GM18517 (cell line): ENCODE measurements around the gene LHB.

Source experiments
- ATAC-seq: cut with Tn5 transposase; IDR thresholded peaks from one replicate; pipeline ENCODE4 v1.9.1; 2021; ENCODE audit warnings: mild to moderate bottlenecking, moderate library complexity; ENCODE audit not compliant: unreplicated experiment

Gene LHB

DNA sequence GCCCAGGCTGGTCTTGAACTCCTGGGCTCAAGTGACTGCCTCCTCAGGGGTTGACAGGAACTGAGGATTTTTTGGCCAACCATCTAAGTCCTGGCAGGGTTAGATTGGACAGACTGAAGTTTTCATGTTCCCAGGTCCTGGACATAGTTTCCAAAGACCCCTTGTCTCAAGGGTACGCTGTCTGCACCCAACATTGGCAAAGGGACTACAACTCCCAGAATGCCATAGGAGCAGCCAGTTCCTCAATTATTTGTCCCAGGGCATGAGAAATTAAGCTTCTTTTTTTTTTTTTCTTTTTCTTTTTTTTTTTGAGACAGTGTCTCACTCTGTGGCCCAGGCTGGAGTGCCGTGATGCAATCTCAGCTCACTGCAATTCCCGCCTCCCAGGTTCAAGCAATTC, 30.7 kb downstream of the LHB start:
- ATAC-seq, result no peak

DNA sequence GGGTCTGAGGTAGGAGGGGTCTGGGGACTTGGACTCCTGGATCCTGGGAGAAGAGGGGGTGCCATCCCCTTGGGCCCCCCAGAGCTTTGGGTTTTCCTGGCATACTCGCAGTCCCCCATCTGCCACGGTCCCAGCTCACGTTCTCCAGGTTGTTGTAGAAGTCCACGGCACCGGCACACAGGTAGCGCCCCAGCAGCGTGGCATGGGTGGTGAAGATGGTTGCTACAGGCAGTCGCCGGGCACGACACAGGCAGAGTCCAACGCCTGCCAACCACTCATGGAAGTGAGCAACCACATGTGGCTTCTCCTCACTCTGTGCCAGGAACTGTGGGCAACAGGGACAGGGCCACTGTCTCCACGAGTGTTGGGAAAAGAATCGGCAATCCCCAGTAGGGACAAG, 31.2 kb downstream of the LHB start:
- no peak for ATAC-seq

DNA sequence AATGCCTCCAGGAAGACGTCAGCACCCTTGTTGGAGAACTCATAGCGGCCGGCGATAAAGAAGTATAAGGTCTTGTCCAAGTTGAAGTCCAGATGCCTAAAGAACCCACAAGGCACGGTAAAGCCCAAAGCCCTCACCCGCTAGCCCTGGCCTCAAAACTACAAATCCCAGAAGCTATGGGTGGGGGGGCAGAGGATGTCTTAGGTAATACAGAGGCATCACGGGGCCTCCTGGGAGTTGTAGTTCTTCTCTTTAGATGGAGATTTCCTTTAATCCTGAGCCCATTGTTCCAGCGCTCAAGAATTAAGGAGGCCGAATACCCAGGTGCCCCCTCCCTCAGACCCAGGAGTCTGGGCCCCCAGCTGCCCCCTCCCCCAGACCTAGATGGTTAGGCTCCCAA, 34.6 kb downstream of the LHB start:
- no peak for ATAC-seq

DNA sequence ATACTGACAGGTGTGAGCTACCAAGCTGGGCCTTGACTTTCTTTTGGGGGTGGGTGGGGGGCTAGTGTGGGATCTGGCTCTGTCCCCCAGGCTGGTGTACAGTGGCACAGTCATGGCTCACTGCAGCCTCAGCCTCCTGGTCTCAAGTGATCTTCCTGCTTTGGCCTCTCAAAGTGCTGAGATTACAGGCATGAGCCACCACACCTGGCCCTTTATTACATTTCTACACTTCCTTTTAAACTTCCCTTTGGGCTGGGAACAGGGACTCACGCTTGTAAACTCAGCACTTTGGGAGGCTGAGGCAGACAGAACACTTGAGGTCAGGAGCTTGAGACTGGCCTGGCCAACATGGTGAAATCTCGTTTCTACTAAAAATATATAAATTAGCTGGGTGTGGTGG, 39.8 kb downstream of the LHB start:
- ATAC-seq, result no peak

DNA sequence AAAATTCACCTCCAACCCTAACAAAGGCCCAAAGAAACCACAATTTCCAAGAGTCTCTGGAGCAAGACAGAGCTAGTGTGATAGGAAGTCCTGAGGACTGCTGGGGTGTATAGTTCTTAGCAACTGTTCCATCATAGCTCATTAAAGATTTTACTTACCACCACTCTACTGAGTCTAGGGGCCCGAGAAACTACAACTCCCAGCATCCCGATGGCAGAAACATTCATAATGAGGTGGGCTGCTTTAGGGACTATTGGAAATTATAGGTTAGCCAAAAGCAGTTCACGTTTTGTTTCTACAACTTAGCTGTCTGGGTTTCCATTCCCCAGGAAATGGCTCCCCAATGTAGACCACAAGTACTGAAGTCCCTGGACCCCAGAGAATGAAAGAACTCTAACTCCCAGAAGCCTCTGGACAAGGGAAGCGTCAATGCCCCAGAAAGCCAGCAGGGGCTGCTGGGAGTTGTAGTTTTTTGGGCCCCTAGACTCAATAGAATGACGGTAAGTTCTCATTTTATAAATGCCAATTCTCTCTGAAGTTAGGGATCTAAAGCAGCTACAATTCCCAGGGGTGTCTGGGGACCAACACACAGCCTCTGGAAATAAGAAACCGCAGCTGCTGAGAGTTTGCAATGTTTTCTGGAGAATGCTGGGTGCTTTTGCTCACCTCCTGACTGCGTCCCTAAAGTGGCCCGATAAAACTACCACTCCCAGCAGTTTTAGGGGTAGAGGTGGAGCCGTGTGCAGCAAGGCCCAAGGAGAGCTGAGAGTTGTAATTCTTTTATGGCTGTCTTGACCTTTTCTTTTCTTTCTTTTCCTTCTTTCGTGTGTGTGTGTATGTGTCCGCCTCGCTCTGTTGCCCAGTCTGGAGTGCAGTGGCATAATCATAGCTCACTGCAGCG, 40.7 kb downstream of the LHB start:
- ATAC-seq, result no peak

DNA sequence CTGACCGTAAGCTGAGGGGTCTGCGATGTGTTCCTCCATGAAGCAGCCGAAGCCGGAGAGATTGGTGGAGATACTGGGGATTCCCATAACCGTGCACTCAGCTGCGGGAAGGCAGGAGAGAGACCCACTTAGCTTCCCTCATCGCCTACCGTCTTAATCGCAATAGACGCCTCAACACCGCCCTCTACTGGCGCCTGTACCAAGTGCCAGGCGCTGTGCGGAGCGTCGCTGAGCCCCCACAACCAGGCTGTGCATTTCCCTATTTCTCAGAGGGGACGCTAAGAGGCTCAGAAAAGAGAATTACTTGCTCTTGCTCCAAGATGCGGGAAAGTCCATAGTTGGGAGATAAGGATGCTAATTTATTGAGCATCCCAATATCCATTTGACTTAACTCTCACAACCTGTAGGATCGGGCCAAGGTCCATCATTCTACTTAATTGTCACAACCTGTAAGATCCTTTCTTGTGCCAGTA, 45.9 kb downstream of the LHB start:
- ATAC-seq, result peak; percentile 44

DNA sequence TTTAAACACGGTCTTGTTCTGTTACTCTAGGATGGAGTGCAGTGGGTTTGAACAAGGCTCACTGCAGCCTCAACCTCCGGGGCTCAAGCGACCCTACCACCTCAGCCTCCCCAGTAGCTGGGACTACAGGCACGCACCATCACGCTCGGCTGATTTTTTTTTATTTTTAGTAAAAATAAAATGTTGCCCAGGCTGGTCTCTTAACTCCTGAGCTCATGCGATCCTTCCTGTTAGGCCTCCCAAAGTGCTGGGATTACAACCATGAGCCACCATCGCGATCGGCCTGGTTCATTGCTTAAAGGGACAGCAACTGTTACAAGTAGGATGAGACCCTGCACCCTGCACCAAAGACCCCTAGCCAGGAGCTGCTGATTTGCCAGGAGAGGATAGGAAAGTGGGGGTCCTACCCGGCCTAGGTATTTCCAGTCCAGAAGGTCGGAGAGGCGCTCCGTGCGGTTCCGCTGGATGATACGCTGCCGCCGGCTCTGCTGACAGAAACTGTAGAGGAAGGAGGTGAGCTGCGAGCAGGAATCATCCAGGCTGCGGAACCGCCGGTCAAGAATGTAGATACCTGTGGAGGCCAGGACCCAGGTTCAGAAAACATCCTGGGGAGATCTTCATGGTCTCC, 46.6 kb downstream of the LHB start:
- no peak for ATAC-seq

DNA sequence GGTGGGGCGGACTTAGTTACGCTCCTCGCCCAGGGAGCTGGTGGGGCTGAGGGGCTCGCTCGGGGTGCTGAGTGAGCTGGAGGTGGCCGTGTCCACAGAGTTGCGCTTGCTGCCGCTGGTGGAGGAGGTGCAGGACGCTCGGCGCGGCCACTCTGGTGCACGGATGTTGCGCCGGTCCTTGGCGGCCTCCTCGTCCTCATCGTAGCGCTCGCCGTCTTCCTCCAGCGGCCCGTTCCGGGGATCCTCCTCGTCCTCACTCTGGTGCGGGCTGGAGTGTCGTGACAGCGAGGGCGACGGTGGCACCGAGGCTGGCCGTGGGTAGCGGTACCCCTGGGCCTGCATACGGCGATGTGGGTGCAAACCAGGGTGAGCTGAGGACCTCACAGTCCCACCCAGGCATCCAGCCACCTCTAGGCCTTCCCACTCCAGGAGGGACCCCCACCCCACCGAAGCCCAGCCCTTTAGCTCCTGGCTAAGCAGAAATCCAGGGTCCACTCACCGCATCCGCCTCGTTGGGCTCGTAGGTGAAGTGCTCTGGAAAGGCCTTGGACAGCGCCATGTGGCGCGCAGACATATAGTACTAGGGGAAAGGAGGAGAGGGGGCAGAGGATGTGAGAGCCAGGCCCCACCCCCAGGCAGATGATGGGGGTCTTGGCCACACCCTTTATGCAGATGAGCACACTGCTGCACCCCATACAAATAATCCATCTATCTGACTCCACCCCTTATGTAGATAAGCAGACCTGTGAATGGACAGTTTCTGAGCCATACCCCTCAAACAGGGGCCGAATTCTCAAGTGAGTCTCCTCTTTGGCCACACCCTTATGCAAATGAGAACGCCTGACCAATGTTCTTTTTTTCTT, 47.4 kb downstream of the LHB start:
- ATAC-seq, result no peak

DNA sequence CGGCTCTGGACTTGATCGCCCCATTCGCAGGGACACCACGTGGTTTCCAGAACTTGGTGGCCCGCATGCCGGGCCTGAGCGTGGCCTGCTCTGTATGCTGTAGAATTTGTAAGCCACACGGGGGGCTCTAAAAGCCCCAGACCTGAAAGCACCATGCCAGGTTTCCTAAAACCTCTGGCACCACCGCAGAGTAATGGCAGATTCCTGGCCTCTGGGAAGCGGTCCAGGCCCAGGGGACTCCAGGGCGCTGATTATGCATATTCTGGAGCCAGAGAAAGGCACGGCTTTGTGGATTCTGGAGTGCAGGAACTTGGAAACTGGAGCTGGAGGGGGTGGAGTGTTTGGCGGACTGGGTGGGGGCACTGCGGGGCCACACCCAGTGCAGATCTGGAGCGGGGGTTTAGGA, 48.1 kb downstream of the LHB start:
- no peak for ATAC-seq

DNA sequence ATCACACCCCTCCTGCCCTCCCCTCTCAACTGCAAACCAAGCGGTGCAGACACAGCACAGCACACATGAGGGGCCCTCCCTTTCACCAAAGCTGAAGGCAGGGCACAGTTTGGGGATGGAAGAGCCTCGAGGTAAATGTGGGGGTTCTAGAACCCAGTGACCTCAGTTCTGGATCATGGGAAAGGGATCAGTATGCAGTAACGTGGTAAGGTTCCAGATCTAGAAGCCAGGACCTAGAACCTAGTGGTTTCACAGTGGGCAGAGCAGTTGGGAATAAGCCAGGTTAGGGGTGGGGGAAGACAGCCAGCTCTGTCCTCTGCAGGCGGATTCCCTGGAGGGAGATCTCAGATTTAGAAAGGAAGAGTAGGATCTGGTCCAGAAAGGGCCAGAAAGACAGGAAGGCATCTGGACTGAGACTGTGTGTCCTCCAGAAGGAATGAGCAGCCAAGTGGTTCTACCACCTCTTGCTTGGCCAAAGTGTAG, 48.7 kb downstream of the LHB start:
- no peak for ATAC-seq

DNA sequence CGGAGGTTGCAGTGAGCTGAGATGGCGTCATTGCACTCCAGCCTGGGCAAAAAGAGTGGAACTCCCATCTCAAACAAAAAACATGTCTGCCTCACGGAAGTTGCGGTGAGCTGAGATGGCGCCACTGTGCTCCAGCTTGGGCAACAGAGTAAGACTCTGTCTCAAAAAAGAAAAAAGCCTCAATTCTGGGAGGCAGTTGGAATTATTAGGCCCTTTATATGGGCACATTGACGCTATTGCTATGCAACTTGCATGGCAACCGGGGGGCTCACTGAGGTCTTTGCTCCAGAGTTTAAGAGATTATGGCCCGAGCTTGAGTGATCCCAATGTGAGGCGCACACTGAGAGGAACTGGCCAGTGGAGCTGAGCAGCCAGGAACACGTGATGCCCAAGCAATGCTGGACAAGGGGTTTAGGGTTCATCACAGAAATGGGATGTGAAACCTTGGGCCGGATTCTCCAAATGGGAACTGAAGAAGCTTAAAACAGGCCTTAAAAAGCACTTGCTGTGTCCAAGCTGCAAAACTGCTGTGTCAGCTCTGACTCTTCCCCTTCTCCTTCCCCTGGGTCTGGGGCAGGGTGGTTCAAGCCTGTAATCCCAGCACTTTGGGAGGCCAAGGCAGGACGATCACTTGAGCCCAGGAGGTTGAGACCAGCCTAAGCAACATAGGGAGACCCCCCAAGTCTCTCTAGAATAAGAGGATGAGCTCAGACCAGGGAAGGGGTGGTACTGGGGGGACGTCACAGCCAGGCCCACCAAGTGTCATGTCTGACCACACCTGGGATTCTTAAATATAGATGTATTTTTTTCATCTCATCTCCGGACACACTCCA, 49.3 kb downstream of the LHB start:
- ATAC-seq, result no peak

DNA sequence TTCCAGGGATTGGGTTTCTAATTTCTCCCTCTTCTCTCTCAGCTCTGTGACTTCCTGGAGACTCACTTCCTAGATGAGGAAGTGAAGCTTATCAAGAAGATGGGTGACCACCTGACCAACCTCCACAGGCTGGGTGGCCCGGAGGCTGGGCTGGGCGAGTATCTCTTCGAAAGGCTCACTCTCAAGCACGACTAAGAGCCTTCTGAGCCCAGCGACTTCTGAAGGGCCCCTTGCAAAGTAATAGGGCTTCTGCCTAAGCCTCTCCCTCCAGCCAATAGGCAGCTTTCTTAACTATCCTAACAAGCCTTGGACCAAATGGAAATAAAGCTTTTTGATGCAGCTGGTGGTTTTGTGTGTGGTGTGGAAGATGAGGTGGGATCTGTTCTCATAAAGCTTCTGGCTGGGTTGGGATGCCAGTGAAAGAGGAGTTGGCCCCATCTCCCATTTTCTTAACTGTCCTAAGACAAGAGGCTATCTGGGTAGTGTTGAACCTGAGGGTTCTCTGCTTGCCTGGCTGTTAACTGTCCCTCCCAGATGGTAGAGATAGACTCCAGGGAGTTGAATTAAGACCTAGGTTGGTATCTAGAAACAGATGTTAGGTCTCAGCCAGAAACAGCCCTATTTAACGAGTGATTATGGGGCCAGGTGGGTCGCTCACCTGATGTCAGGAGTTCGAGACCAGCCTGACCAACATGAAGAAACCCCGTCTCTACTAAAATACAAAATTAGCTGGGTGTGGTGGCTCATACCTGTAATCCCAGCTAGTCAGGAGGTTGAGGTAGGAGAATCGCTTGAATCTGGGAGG, 50.1 kb downstream of the LHB start:
- ATAC-seq, result no peak
